ENCODE data around the gene C1orf21. TPM values are rescaled to one million over a fixed set of nuclear protein-coding genes. Genes with fewer than 3 reads are reported as not detected.

Gene C1orf21
- total RNA-seq, 1 donor = 47.3 TPM

DNA sequence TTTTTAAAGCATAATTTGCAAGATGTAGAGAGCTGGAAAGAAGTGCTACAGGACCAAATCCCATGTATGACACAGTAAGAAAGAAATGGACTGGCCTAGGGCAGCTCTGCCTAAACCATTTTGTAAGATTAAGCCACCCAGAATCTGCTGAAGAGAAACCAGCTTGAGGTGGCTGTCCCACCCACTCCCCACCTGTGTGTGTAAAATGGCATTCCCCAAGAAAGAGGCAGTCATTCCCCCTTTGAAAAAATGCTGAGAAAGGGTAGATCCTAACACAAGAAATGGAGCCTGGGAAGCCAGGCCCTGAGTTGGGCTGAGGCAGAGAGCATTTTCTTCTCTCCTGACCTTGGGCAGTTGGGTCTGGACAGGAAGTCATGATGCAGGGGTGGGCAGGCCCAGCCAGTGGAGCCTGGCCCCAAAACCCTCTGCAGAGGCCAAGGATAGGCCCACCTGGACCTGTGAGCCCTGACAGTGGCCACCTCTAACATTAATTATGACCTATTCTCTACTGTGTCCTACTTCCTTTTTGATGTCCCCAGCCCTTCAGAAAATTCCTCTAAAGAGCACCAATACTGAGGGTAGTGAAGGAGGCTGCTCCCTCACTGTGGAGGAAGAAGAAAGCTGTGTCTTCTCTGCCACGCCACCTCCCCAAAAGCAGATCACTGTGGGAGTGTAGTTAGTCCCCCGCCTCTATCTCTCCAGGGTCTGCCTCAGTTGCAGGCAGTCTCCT is 273.8 kb downstream of the C1orf21 start:
- TF ChIP-seq, protein P1, sequence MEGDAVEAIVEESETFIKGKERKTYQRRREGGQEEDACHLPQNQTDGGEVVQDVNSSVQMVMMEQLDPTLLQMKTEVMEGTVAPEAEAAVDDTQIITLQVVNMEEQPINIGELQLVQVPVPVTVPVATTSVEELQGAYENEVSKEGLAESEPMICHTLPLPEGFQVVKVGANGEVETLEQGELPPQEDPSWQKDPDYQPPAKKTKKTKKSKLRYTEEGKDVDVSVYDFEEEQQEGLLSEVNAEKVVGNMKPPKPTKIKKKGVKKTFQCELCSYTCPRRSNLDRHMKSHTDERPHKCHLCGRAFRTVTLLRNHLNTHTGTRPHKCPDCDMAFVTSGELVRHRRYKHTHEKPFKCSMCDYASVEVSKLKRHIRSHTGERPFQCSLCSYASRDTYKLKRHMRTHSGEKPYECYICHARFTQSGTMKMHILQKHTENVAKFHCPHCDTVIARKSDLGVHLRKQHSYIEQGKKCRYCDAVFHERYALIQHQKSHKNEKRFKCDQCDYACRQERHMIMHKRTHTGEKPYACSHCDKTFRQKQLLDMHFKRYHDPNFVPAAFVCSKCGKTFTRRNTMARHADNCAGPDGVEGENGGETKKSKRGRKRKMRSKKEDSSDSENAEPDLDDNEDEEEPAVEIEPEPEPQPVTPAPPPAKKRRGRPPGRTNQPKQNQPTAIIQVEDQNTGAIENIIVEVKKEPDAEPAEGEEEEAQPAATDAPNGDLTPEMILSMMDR (IDR thresholded peaks at IDR 0.05; ENCODE audit: insufficient read depth, low read length) = no peak

DNA sequence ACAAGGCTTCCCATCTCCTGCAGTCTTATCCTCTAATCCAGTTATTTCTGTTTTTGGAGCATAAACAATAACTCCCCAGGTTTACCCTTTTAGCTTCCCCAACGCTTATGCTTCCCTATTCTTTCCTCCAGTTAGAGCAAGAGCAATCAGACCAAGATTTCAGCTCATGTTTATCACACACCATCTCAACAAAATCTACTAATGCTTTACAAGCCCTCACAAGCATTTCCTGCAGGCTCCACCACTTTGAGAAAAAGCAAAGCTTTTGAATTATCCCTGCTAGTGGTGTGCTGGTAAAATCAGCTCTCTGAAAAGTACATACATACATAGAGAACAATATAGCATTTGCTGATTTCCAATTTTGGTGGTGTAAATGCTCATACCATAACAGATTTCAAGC is 275.0 kb downstream of the C1orf21 start:
- no peak overlapping the region for H3K4me3 ChIP-seq (ENCODE audit: low read depth, low read length)
- TF ChIP-seq, protein P1 (IDR thresholded peaks at IDR 0.05; ENCODE audit: insufficient read depth, low read length) = no peak
- DNase-seq (ENCODE audit: low read depth) = no peak

More for the DNA sequence above, 273.8 kb downstream of the C1orf21 start:
- no peak overlapping the region for H3K4me3 ChIP-seq (ENCODE audit: low read depth, low read length)
- no peak for DNase-seq (ENCODE audit: low read depth)

DNA sequence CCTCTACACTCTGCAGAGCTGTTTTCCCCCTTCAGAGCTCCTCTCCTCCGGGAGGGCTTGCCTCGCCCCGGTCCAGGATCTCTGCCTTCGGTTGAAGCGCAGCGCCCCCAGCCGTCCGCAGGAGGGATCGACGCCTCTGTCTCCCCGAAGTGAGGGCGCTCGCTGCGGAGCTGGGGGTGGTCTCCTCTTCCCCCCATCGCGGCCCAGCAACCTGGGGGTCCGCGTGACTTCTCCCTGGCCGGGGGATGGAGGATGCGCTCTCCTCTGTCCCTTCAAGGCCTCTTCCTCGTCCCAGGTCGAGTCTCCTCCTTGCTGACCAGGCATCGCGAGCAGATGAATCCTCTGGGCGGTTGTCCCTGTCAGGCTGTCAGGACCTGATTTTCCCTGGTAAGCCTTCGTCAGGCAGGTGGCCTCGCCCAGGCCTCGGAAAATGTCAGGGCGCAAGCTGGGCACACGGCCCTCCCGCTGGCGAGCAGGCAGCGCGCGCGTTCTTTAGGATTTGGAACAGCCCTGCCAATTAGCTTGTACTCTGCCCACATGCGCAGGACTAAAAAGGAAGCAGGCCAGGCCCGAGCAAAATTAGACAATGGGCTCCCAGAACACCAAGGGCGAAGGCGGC is 277.3 kb downstream of the C1orf21 start:
- TF ChIP-seq, protein P1 (IDR thresholded peaks at IDR 0.05; ENCODE audit: insufficient read depth, low read length) = peak; percentile 92
- H3K4me3 ChIP-seq (ENCODE audit: low read depth, low read length) = peak overlapping the region; percentile 61
- peak; percentile 73 for DNase-seq (ENCODE audit: low read depth)

DNA sequence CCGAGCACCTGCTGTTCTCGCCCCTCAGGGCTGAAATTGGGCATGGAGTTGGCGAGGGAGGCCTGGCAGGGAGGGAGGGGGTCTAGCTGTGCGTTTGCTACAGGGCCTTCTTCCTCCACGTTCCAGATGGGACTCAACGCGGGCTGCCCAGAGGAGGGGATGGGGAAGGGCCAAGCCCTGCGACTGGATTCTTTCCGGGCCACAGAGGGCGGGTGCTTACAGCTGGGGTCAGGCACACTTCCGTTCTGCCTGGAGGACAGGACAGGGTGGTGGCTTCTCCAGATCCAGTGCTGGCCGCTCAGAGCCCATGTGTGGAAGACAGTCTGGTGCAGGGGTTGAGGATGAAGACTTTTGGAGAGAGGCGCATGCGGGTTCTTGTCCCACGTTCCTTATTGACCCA is 277.8 kb downstream of the C1orf21 start:
- H3K4me3 ChIP-seq (ENCODE audit: low read depth, low read length) = no peak overlapping the region
- TF ChIP-seq, protein P1 (IDR thresholded peaks at IDR 0.05; ENCODE audit: insufficient read depth, low read length) = no peak
- no peak for DNase-seq (ENCODE audit: low read depth)

DNA sequence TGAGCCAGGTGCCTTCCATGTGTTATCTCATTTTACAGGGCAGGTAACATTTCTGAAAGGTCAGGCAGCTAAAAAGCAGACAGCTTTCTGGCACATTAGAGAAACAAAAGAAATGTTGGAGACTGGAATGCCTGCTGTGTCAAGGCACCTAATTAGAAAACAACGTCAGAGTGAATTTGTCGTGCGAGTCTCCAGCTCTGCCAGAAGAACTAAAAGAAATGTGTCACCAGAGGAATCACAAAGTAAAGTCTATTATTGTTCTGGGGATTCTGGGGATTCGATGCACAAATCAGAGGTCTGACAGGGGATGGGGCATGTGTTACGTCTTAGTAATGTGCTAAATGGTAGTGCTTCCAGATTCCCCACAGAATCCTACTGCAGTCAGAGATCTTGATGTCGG is 278.5 kb downstream of the C1orf21 start:
- TF ChIP-seq, protein P1 (IDR thresholded peaks at IDR 0.05; ENCODE audit: insufficient read depth, low read length) = no peak
- DNase-seq (ENCODE audit: low read depth) = no peak
- H3K4me3 ChIP-seq (ENCODE audit: low read depth, low read length) = no peak overlapping the region

DNA sequence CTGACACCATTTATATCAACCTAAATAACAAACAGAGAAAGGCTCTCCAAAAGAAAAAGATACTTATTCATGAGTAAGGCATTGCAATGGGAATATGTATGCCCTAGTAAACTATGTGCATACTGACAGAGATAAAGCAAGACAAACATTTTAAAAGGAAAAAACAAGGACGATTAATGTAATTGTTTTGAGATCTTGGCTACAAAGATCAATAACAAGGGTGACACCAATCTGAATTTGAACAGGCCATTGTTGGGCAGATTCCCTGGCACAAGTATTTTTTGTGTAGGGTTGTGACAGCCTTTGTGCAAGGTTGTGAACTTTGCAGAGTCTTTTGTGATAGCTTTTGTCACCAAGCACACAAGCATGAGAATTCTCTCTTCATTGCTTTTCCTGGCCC is 282.6 kb downstream of the C1orf21 start:
- H3K4me3 ChIP-seq (ENCODE audit: low read depth, low read length) = no peak overlapping the region
- TF ChIP-seq, protein P1 (IDR thresholded peaks at IDR 0.05; ENCODE audit: insufficient read depth, low read length) = no peak
- no peak for DNase-seq (ENCODE audit: low read depth)

Measured in fibroblast of the aortic adventitia (primary cell).